MM.1S (cell line): ENCODE data around the gene GDI1.

Source experiments
- EZH2 ChIP-seq: fragments of 300-600 bp; sonication (generic); optimal IDR thresholded peaks from 2 replicates; pipeline ENCODE3; 2017; ENCODE audit warnings: low read depth, mild to moderate bottlenecking, antibody characterized with exemption, low read length, mixed read lengths
- EZH2phosphoT487 ChIP-seq: fragments of 300-600 bp; sonication (generic); IDR thresholded peaks from 2 replicates; pipeline ENCODE4 v1.6.1; 2018; ENCODE audit warnings: antibody characterized with exemption, low read length

- no peak for TF ChIP-seq EZH2
- TF ChIP-seq EZH2phosphoT487: no peak
Observed at GRCh38 chrX:154486052-154486395, 49.1 kb downstream of the GDI1 start.
